ENCODE measurements around the gene AWAT1. TPM values are rescaled to one million over a fixed set of nuclear protein-coding genes. Genes with fewer than 3 reads are reported as not detected.
A peak's percentile ranks its signal among the peaks of the same experiment; 100 is the strongest.

The AWAT1 gene
- not detected for total RNA-seq
- not detected for polyA plus RNA-seq
- long read RNA-seq, donor 1: 0 reads
- long read RNA-seq, donor 2: 0 reads
- long read RNA-seq, donor 3: 0 reads
- long read RNA-seq, donor 4: 0 reads
- long read RNA-seq, donor 5: 0 reads

DNA sequence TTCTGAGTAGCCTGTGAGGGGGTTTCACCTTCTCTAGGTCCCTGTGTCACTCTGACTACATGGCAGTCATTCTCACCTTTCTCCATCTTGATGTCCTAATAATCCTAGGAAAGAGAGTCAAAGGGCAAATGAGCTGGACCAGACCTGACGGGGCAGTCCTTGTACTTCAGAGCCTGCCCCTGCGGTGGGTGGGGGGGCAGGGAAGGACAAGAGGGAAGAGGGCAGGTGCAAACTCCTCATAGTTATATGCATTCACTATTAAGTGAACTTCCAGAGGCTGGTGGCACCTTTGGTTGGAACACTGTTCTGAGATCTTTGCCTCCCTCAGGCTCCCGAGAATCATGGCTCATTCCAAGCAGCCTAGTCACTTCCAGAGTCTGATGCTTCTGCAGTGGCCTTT is at the start of gene AWAT1:
Gene AWAT1, plus strand, starts transcription at position 301 of the 400 bp plus-strand sequence. Its CDS starts 41 bp downstream, at position 342.
- H3K4me3 ChIP-seq: no peak within 1 kb of the TSS
- H3K27me3 ChIP-seq (ENCODE audit: control insufficient read depth in 3 of 3, insufficient read depth in 3 of 3, low read length in 2 of 3): peaks cover 0 to 2% (median 0%) of the 10 kb centered on the region in 3 donors
- TF ChIP-seq, protein P1, sequence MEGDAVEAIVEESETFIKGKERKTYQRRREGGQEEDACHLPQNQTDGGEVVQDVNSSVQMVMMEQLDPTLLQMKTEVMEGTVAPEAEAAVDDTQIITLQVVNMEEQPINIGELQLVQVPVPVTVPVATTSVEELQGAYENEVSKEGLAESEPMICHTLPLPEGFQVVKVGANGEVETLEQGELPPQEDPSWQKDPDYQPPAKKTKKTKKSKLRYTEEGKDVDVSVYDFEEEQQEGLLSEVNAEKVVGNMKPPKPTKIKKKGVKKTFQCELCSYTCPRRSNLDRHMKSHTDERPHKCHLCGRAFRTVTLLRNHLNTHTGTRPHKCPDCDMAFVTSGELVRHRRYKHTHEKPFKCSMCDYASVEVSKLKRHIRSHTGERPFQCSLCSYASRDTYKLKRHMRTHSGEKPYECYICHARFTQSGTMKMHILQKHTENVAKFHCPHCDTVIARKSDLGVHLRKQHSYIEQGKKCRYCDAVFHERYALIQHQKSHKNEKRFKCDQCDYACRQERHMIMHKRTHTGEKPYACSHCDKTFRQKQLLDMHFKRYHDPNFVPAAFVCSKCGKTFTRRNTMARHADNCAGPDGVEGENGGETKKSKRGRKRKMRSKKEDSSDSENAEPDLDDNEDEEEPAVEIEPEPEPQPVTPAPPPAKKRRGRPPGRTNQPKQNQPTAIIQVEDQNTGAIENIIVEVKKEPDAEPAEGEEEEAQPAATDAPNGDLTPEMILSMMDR (IDR thresholded peaks at IDR 0.05; ENCODE audit: control extremely low read depth, extremely low read depth): no peak
- WGBS, 2 donors: 74 to 95% methylated on average over 3 of the region's 3 CpGs
- no peak for ATAC-seq (ENCODE audit: insufficient read depth, low FRiP score)
- no peak within 1 kb of the TSS for H3K27ac ChIP-seq (ENCODE audit: low read depth in 1 of 2, low read length in 1 of 2)
- no peaks in the 10 kb centered on the region for H3K4me1 ChIP-seq (ENCODE audit: control insufficient read depth in 5 of 5, insufficient read depth in 5 of 5, low read length in 5 of 5)
- no peaks in the 10 kb centered on the region for H3K36me3 ChIP-seq (ENCODE audit: control insufficient read depth in 4 of 4, insufficient read depth in 4 of 4, low read length in 4 of 4)
- no peak within 1 kb of the TSS for H3K9ac ChIP-seq (ENCODE audit: insufficient read depth in 1 of 2, low read length in 2 of 2)
- DNase-seq: no peak
- H3K9me3 ChIP-seq (ENCODE audit: control insufficient read depth in 4 of 4, insufficient read depth in 3 of 4, low read length in 3 of 4): no peaks in the 10 kb centered on the region

DNA sequence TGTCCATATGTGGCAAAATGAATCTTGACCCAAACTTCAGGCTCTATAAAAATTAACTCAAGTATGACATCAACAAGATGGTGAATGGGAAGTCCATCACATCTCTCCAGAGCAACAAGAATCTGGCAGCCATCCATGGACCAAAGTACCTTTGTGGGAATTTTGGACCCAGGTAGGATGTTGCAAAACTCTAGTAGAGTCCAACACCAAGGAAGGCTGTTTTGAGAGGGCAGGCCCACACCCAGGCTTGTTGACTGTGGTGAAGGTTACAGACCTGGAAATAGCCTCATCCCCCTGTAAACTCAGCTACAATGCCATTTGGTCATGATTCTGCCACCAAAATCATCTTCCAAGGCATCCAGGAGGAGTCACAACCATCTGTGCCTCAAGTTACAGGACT is 44.2 kb upstream of the AWAT1 start:
- Histone ChIP-seq H3K36me3 (ENCODE audit: control insufficient read depth in 4 of 4, insufficient read depth in 4 of 4, low read length in 4 of 4) (no peaks in the 10 kb centered on the region), H3K27ac (ENCODE audit: low read depth in 1 of 2, low read length in 1 of 2) (no peak overlapping the region), H3K4me1 (ENCODE audit: control insufficient read depth in 5 of 5, insufficient read depth in 5 of 5, low read length in 5 of 5) (no peaks in the 10 kb centered on the region), H3K9me3 (ENCODE audit: control insufficient read depth in 4 of 4, insufficient read depth in 3 of 4, low read length in 3 of 4) (peaks cover 0 to 6% (median 0%) of the 10 kb centered on the region in 4 donors), H3K4me3 (no peak overlapping the region), H3K27me3 (ENCODE audit: control insufficient read depth in 3 of 3, insufficient read depth in 3 of 3, low read length in 2 of 3) (no peaks in the 10 kb centered on the region), H3K9ac (ENCODE audit: insufficient read depth in 1 of 2, low read length in 2 of 2) (no peak overlapping the region)
- TF ChIP-seq, protein P1 (IDR thresholded peaks at IDR 0.05; ENCODE audit: control extremely low read depth, extremely low read depth): no peak
- DNase-seq (no peak), ATAC-seq (ENCODE audit: insufficient read depth, low FRiP score) (no peak)

DNA sequence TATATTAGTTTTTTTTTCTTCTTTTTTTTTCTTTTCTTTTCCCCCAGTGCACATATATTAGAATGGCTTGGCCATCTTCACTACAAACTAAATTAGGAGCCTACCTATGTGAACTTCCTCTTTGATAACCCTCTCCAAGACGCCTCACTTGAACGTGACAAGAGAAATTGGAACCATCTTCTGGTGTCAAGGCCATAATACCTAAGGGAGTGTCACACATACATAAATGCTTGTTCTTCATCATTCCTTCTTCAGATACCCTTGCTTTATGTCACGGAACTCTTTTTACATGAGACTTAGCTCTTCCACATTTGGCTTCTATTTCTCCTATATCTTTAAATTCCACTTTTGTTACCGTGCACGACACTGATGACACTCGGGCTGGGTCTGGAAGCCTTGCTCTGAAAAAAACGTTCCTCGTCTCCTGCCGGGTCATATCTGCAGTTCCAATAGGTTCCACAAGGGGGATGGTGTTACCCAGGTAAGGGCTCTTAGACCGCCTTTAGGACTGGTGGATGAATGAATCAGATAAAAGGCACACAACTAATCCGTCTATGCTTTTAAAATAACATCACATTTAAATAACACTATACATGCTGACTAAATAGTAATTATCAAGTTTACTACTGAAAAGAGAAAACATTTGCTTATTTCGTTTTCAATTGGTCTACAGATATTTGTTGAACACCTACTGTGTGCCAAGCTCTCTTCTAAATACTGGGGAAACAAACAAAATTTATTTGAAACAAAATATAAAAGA is 37.3 kb upstream of the AWAT1 start:
- Histone ChIP-seq H3K27ac (ENCODE audit: low read depth in 1 of 2, low read length in 1 of 2) (no peak overlapping the region), H3K4me3 (no peak overlapping the region), H3K27me3 (ENCODE audit: control insufficient read depth in 3 of 3, insufficient read depth in 3 of 3, low read length in 2 of 3) (no peaks in the 10 kb centered on the region), H3K9ac (ENCODE audit: insufficient read depth in 1 of 2, low read length in 2 of 2) (no peak overlapping the region), H3K4me1 (ENCODE audit: control insufficient read depth in 5 of 5, insufficient read depth in 5 of 5, low read length in 5 of 5) (no peaks in the 10 kb centered on the region), H3K9me3 (ENCODE audit: control insufficient read depth in 4 of 4, insufficient read depth in 3 of 4, low read length in 3 of 4) (no peaks in the 10 kb centered on the region), H3K36me3 (ENCODE audit: control insufficient read depth in 4 of 4, insufficient read depth in 4 of 4, low read length in 4 of 4) (no peaks in the 10 kb centered on the region)
- TF ChIP-seq, protein P1 (IDR thresholded peaks at IDR 0.05; ENCODE audit: control extremely low read depth, extremely low read depth): peak; percentile 33
- DNase-seq (peak in 1 of 3 donors; percentile 24), ATAC-seq (ENCODE audit: insufficient read depth, low FRiP score) (no peak)
- WGBS, 2 donors: 13 to 14% methylated on average over 12 of the region's 12 CpGs
